Lower leg skin (tissue), 3 donors: ENCODE data around the gene MAGI2.

Experiments used
- CTCF ChIP-seq, 3 donors: fragments of 450-650 bp; IDR thresholded peaks; one replicate each; pipeline ENCODE4 v1.5.1; 2016; ENCODE audit warnings: antibody characterized with exemption in 3 of 3, mild to moderate bottlenecking in 3 of 3, moderate library complexity in 2 of 3
- POLR2A ChIP-seq, 2 donors: fragments of 450-650 bp; IDR thresholded peaks; one replicate each; pipeline ENCODE4 v1.6.1; 2016 to 2017; ENCODE audit warnings: antibody characterized with exemption in 2 of 2, mild to moderate bottlenecking in 1 of 2, moderate library complexity in 1 of 2

- TF ChIP-seq POLR2A (IDR thresholded peaks at IDR 0.05) (no peak), CTCF (IDR thresholded peaks at IDR 0.05) (no peak)
Observed at GRCh38 chr7:79091661-79092060, 361.8 kb downstream of the MAGI2 start.
